T47D (cell line): ENCODE measurements around the gene KLHDC8A.

Experiments
- DNase-seq, 2 experiments: peaks; one replicate each; pipeline versions ENCODE4 v3.0.0 to v3.0.0-alpha.2; 2011 to 2012; ENCODE audit warnings: low read depth in 1 of 2, low spot score in 1 of 2
- JUND ChIP-seq: IDR thresholded peaks from 2 replicates; pipeline ENCODE4 v1.6.1; 2012; ENCODE audit warnings: low read depth
- in situ Hi-C: cut with HindIII; loops from 2 replicates; pipeline ENCODE4 v1.10.0; 2016; ENCODE audit warnings: low sequenced_read_pairs, low pct_unique_long_range_greater_than_20kb

KLHDC8A gene

GRCh38 chr1:205360891-205361290, 4.2 kb upstream of the KLHDC8A start:
- in situ Hi-C loops, result no loop called here
- no peak for DNase-seq
- TF ChIP-seq JUND, result no peak

- in situ Hi-C loops, result no loop called here
- TF ChIP-seq JUND, result no peak
- no peak for DNase-seq
Observed at GRCh38 chr1:205359771-205360565, 3.2 kb upstream of the KLHDC8A start.

- in situ Hi-C loops, result no loop called here
- no peak for TF ChIP-seq JUND
- DNase-seq, result no peak
Observed at GRCh38 chr1:205358579-205358978, 1.9 kb upstream of the KLHDC8A start.

GRCh38 chr1:205357567-205357966, 845 bp upstream of the KLHDC8A start:
- no peak for TF ChIP-seq JUND
- in situ Hi-C loops, result no loop called here
- DNase-seq, result no peak

- TF ChIP-seq JUND, result no peak
- in situ Hi-C loops, result no loop called here
- DNase-seq, result peak in 1 of 2 experiments; percentile 72
Observed at GRCh38 chr1:205355075-205355453, 1.7 kb downstream of the KLHDC8A start.

GRCh38 chr1:205354259-205355074, 2.3 kb downstream of the KLHDC8A start:
- TF ChIP-seq JUND, result no peak
- in situ Hi-C loops, result no loop called here
- peak in 1 of 2 experiments; percentile 87 for DNase-seq

GRCh38 chr1:205353612-205354011, 3.1 kb downstream of the KLHDC8A start:
- no peak for TF ChIP-seq JUND
- DNase-seq, result peak in 1 of 2 experiments; percentile 38
- in situ Hi-C loops, result no loop called here

GRCh38 chr1:205353191-205353590, 3.5 kb downstream of the KLHDC8A start:
- DNase-seq, result no peak
- in situ Hi-C loops, result no loop called here
- no peak for TF ChIP-seq JUND

- no peak for DNase-seq
Observed at GRCh38 chr1:205351984-205352713, 4.6 kb downstream of the KLHDC8A start.

GRCh38 chr1:205350691-205351141, 6.0 kb downstream of the KLHDC8A start:
- DNase-seq, result no peak
- no peak for TF ChIP-seq JUND
- in situ Hi-C loops, result no loop called here

More at GRCh38 chr1:205351984-205352713, 4.6 kb downstream of the KLHDC8A start:
- no peak for TF ChIP-seq JUND
- in situ Hi-C loops, result no loop called here

- DNase-seq, result no peak
- in situ Hi-C loops, result no loop called here
- no peak for TF ChIP-seq JUND
Observed at GRCh38 chr1:205350124-205350523, 6.6 kb downstream of the KLHDC8A start.

GRCh38 chr1:205348554-205349487, 7.9 kb downstream of the KLHDC8A start:
- no peak for TF ChIP-seq JUND
- no peak for DNase-seq
- in situ Hi-C loops, result no loop called here
